Muscle of leg (tissue), 11 donors: Measurements from ENCODE around the gene NECTIN4. TPM values are rescaled to one million over a fixed set of nuclear protein-coding genes. Genes with fewer than 3 reads are reported as not detected.
"Not testable (repeated sequence)": the region's sequence is repeated elsewhere in the genome, so short reads cannot be mapped to it uniquely, and the experiment has no call there.

ENCODE experiments used
- DNase-seq: peaks from one replicate; pipeline ENCODE4 v3.0.0; 2013
- H3K27ac ChIP-seq: one replicate; pipeline ENCODE4 v1.5.1; 2013; ENCODE audit warnings: mild to moderate bottlenecking, low read length, control low read depth
- H3K27me3 ChIP-seq: one replicate; pipeline ENCODE4 v1.6.1; 2013; ENCODE audit warnings: low read length; ENCODE audit not compliant: control insufficient read depth, insufficient read depth
- H3K36me3 ChIP-seq: one replicate; pipeline ENCODE4 v1.6.1; 2013; ENCODE audit warnings: low read length; ENCODE audit not compliant: control insufficient read depth, insufficient read depth
- H3K4me1 ChIP-seq: one replicate; pipeline ENCODE4 v1.6.1; 2013; ENCODE audit warnings: low read length; ENCODE audit not compliant: control insufficient read depth, insufficient read depth
- H3K4me3 ChIP-seq: one replicate; pipeline ENCODE4 v1.5.1; 2013; ENCODE audit warnings: low read length, control low read depth
- H3K9me3 ChIP-seq: replicated peaks from 2 replicates; pipeline ENCODE4 v1.6.1; 2013; ENCODE audit warnings: low read depth, low read length; ENCODE audit not compliant: control insufficient read depth
- WGBS: methylation state at CpG from one replicate; pipeline ENCODE4 v1.1.5; 2013; ENCODE audit warnings: missing lambda C conversion rate; ENCODE audit not compliant: insufficient coverage; 5-methylcytosine and 5-hydroxymethylcytosine counted together
- polyA plus RNA-seq, 8 donors: library from polyadenylated mRNA; unstranded; fragments of 120-200 nt; gene quantifications; one replicate each; pipeline versions ENCODE4 v1.2.1 to v1.2.3, GENCODE V29; 2013; ENCODE audit warnings: inconsistent platforms in 1 of 8, low replicate concordance in 1 of 8; ENCODE audit not compliant: insufficient read length in 8 of 8, insufficient read depth in 1 of 8
- total RNA-seq: library from RNA; stranded (reverse); fragments of 120-200 nt; gene quantifications from one replicate; pipeline ENCODE4 v1.2.4, GENCODE V29; 2013

The NECTIN4 gene
- total and polyA plus RNA-seq, 9 donors = 0.04 to 6.1 (median 0.08) TPM; not detected in 1

- H3K27ac ChIP-seq, H3K4me1 ChIP-seq, H3K36me3 ChIP-seq, H3K27me3 ChIP-seq, H3K9me3 ChIP-seq, DNase-seq, H3K4me3 ChIP-seq: not testable (repeated sequence)
- 19% methylated on average over 2 of the region's 6 CpGs for WGBS
These were observed 25.4 kb downstream of the NECTIN4 start for GRCh38 chr1:161063936-161064335.

DNA sequence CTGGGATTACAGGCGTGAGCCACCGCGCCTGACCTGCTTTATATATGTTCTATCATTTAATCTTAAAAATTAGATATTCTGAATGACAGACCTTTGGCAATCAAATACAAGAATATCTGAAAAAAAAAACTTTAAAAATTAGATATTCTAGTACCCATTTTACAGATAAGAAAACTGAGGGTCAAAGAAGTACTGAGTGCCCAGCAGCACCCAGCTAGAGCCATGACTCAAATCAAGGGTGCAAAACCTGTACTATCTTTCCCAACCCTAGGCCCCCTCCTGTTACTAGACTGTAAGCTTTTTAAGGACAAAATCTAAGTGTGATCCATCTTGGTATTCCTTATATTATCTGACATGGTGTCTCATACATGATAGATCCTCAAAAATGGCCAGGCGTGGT lies 27.9 kb downstream of the NECTIN4 start:
- H3K27me3 ChIP-seq = peaks cover 5% of the 10 kb centered on the region
- H3K9me3 ChIP-seq = no peaks in the 10 kb centered on the region
- H3K27ac ChIP-seq = no peak overlapping the region
- DNase-seq = no peak
- no peaks in the 10 kb centered on the region for H3K4me1 ChIP-seq
- H3K36me3 ChIP-seq = no peaks in the 10 kb centered on the region
- no peak overlapping the region for H3K4me3 ChIP-seq
- no CpG with 5 or more reads among the region's 4 CpGs for WGBS

- 50% methylated on average over 1 of the region's 6 CpGs for WGBS
- Histone ChIP-seq H3K27ac (no peak overlapping the region), H3K4me3 (no peak overlapping the region), H3K4me1 (no peaks in the 10 kb centered on the region), H3K27me3 (peaks cover 10% of the 10 kb centered on the region), H3K9me3 (no peaks in the 10 kb centered on the region), H3K36me3 (no peaks in the 10 kb centered on the region)
- DNase-seq = no peak
These were observed 30.1 kb downstream of the NECTIN4 start for GRCh38 chr1:161059293-161059692.

- peaks cover 13% of the 10 kb centered on the region for H3K27me3 ChIP-seq
- WGBS = 100% methylated on average over 1 of the region's 7 CpGs
- no peak overlapping the region for H3K4me3 ChIP-seq
- H3K36me3 ChIP-seq = no peaks in the 10 kb centered on the region
- no peak for DNase-seq
- no peaks in the 10 kb centered on the region for H3K9me3 ChIP-seq
- H3K27ac ChIP-seq = no peak overlapping the region
- no peaks in the 10 kb centered on the region for H3K4me1 ChIP-seq
These were observed 34.6 kb downstream of the NECTIN4 start for GRCh38 chr1:161054805-161055204.

DNA sequence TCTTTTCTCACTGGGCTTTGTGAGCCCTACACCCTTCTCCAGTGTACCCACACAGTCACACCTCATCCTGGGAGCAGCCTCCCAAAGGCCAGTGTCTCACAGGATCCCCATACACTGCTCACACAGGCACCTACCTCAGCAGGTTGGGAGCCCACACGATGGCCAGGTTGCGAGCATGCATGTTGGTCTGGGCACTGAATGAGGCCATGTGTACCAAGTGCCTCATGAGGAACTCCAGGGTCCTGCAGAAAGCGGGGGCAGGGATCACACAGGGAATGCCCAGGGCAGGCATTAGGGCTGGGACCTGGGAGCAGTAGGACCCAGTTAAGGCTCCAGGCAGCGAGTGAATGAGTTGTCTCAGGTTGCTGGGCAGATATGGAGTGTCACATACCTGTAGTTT lies 35.1 kb downstream of the NECTIN4 start:
- Histone ChIP-seq H3K9me3 (no peaks in the 10 kb centered on the region), H3K4me1 (no peaks in the 10 kb centered on the region), H3K4me3 (no peak overlapping the region), H3K36me3 (no peaks in the 10 kb centered on the region), H3K27ac (no peak overlapping the region), H3K27me3 (peaks cover 13% of the 10 kb centered on the region)
- WGBS = 84% methylated on average over 4 of the region's 4 CpGs
- no peak for DNase-seq

GRCh38 chr1:161052899-161053298 lies 36.5 kb downstream of the NECTIN4 start:
- H3K36me3 ChIP-seq = no peaks in the 10 kb centered on the region
- no peaks in the 10 kb centered on the region for H3K9me3 ChIP-seq
- no peak overlapping the region for H3K27ac ChIP-seq
- peaks cover 17% of the 10 kb centered on the region for H3K27me3 ChIP-seq
- WGBS = no CpG with 5 or more reads among the region's 3 CpGs
- DNase-seq = no peak
- no peaks in the 10 kb centered on the region for H3K4me1 ChIP-seq
- H3K4me3 ChIP-seq = no peak overlapping the region

DNA sequence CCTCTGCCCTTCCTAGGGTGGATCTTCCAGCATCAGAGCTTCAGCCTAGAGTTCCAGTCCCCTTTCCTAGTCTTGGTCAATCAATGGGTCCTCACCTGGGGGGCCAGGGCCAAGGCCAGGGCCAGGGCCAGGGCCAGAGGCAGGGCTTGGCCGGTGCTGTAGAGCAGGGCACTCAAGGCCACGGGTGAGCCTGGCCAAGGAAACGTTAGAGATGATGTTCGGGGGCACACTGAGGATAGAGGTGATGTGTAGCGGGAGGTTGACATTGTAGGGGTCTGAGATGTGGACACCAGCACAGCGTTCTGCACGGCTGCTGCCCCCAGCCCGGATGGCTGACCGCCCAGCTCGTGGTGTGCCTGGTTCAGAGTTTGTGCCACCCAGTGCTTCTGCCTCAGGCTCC lies 38.1 kb downstream of the NECTIN4 start:
- Histone ChIP-seq H3K4me1 (peaks cover 2% of the 10 kb centered on the region), H3K4me3 (no peak overlapping the region), H3K27ac (no peak overlapping the region), H3K36me3 (no peaks in the 10 kb centered on the region), H3K27me3 (peaks cover 19% of the 10 kb centered on the region), H3K9me3 (peaks cover 7% of the 10 kb centered on the region)
- DNase-seq = no peak
- WGBS = 92% methylated on average over 10 of the region's 10 CpGs

DNA sequence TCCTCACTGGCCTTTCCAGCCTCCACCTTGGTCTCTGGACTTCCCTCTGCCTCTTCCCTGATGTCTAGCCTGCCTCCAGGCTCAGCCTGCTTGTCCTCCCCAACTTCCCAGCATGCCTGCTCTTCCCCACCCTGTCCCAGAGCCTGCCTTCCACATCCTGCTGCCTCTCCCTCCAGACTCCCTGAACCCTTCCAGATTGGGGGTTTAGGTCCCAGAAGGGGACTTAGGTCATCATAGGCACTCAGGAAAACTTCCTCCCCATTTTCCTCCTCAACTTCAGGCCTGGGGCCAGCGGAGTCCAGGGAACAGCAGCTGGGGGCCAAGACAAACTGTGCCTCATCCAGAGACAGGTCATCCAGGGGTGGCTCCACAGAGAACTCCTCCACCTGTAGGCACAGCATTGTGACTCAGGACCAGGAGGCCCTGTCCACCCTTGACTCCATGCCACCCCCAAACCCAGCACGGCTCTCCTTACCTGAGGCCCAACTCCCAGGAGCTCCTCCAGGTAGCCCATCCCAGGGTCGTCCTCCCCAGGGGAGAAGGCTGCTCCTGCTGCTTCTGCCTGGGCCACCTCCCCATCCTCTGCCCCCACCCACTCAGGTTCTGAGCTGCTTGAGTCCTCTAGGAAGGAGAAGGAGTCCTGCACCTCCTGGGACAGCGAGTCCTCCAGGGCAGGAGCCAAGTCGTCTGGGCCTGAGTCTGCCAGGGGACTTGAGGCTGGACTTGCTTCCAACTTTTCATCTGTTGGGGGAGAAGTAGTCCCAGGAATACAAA lies 40.2 kb downstream of the NECTIN4 start:
- no peak for DNase-seq
- Histone ChIP-seq H3K9me3 (peaks cover 7% of the 10 kb centered on the region), H3K27ac (no peak overlapping the region), H3K36me3 (no peaks in the 10 kb centered on the region), H3K27me3 (peaks cover 9% of the 10 kb centered on the region), H3K4me3 (no peak overlapping the region), H3K4me1 (peaks cover 6% of the 10 kb centered on the region)
- 63% methylated on average over 2 of the region's 5 CpGs for WGBS

- H3K4me3 ChIP-seq = no peak overlapping the region
- WGBS = 95% methylated on average over 16 of the region's 18 CpGs
- peaks cover 8% of the 10 kb centered on the region for H3K4me1 ChIP-seq
These were observed 41.6 kb downstream of the NECTIN4 start for GRCh38 chr1:161047436-161048420.

DNA sequence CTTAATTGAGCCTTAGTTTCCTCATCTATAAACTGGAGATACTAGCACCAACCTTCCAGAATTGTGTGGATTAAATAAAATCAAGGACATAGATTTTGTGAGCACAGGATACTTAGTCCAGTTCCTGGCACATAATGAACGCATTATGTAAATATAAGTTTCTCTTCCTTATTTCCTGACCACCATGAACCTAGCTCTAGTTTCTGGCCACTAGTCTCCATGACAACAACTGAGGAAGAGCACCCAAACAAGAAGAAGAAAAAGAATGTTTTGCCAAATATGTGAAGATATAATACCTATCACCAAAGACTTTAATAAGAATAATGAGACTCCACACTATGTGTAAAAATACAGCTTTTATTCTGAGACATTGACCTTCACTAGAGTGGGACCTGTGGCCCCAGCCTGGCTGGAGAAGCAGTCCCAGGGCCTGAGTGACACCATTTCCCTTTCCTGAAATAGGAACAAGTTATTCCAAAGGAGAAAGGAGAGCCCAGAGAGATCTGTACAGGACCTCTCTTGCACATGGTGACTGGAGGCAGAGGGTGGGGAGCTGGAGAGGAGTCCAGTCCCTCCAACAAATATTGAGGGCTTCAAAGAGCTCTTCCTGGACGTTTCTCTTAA lies 42.6 kb downstream of the NECTIN4 start:
- Histone ChIP-seq H3K4me1 (peaks cover 8% of the 10 kb centered on the region), H3K9me3 (peaks cover 7% of the 10 kb centered on the region), H3K36me3 (peaks cover 17% of the 10 kb centered on the region), H3K4me3 (peak overlapping the region; percentile 93), H3K27me3 (peaks cover 5% of the 10 kb centered on the region), H3K27ac (peak overlapping the region; percentile 99)
- no CpG with 5 or more reads among the region's 2 CpGs for WGBS
- peak; percentile 59 for DNase-seq

More at GRCh38 chr1:161047436-161048420, 41.6 kb downstream of the NECTIN4 start:
- no peak overlapping the region for H3K27ac ChIP-seq
- H3K27me3 ChIP-seq = peaks cover 7% of the 10 kb centered on the region
- H3K36me3 ChIP-seq = peaks cover 7% of the 10 kb centered on the region
- DNase-seq = no peak
- H3K9me3 ChIP-seq = peaks cover 7% of the 10 kb centered on the region
